Upper lobe of left lung (tissue), 4 donors: ENCODE measurements around the gene APOBEC3C.
"Not testable (repeated sequence)": the region's sequence is repeated elsewhere in the genome, so short reads cannot be mapped to it uniquely, and the experiment has no call there.

ENCODE experiments used
- CTCF ChIP-seq, 6 experiments: fragments of 450-650 bp in 4 of 6; fragments of 200-600 bp in 2 of 6; sonication (generic) in 2 of 6; IDR thresholded peaks; one replicate each; pipeline ENCODE4 v1.5.1; 2016 to 2019; ENCODE audit warnings: antibody characterized with exemption in 6 of 6
- EP300 ChIP-seq, 4 donors: sonication (generic); formaldehyde crosslinking; IDR thresholded peaks; one replicate each; pipeline ENCODE4 v1.5.1; 2017; ENCODE audit warnings: antibody characterized with exemption in 4 of 4, control low read depth in 2 of 4
- POLR2AphosphoS5 ChIP-seq, 2 donors: sonication (generic); formaldehyde crosslinking; IDR thresholded peaks; one replicate each; pipeline ENCODE4 v1.5.1; 2017; ENCODE audit warnings: antibody characterized with exemption in 2 of 2

- TF ChIP-seq CTCF, EP300, POLR2AphosphoS5 (IDR thresholded peaks at IDR 0.05): not testable (repeated sequence)
These were observed 506 bp upstream of the APOBEC3C start for GRCh38 chr22:39013561-39013941.
